ENCODE measurements around the gene SCUBE1.

SCUBE1 gene

DNA sequence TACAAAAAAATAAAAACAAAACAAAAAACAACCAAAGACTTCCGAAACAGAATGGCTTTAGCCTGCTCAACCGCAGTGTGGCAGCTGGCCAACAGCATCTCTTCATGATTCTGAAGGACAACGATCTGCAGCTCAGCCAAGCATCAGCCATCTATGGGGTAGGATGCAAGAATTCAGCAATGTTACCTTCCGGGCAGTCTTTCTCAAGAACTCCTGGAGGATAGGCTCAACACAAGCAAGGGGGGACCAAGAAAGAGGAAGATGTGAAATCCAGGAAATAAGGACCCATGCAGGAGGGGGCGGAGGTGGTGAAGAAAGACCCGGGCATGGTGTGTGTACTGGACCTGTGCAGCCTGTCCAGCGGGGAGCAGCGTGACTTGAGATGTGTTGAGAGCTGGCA, 195.4 kb downstream of the SCUBE1 start:
- H3K27ac Mint-ChIP-seq = no peak overlapping the region
- H3K27me3 Mint-ChIP-seq (ENCODE audit: low read depth) = peaks cover under 1% of the 10 kb centered on the region
- H3K36me3 Mint-ChIP-seq (ENCODE audit: low read depth) = no peaks in the 10 kb centered on the region
- H3K4me1 Mint-ChIP-seq = peaks cover 6% of the 10 kb centered on the region
- H3K9me3 Mint-ChIP-seq = no peaks in the 10 kb centered on the region
- H3K4me3 Mint-ChIP-seq = peak overlapping the region; percentile 16 to 37 (median 21)
- TF ChIP-seq, protein P1, sequence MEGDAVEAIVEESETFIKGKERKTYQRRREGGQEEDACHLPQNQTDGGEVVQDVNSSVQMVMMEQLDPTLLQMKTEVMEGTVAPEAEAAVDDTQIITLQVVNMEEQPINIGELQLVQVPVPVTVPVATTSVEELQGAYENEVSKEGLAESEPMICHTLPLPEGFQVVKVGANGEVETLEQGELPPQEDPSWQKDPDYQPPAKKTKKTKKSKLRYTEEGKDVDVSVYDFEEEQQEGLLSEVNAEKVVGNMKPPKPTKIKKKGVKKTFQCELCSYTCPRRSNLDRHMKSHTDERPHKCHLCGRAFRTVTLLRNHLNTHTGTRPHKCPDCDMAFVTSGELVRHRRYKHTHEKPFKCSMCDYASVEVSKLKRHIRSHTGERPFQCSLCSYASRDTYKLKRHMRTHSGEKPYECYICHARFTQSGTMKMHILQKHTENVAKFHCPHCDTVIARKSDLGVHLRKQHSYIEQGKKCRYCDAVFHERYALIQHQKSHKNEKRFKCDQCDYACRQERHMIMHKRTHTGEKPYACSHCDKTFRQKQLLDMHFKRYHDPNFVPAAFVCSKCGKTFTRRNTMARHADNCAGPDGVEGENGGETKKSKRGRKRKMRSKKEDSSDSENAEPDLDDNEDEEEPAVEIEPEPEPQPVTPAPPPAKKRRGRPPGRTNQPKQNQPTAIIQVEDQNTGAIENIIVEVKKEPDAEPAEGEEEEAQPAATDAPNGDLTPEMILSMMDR (IDR thresholded peaks at IDR 0.05; ENCODE audit: unreplicated experiment in 3 of 3) = no peak
